ENCODE results near the gene ISCA2. TPM values are rescaled to one million over a fixed set of nuclear protein-coding genes. Genes with fewer than 3 reads are reported as not detected.
A peak's percentile ranks its signal among the peaks of the same experiment; 100 is the strongest.

The ISCA2 gene
- total and polyA plus RNA-seq, 9 of the 15 experiments (the other 6 are each of a cell fraction or from before 2014, with no cell fraction given): 5.0 to 36.7 (median 18.1) TPM

GRCh38 chr14:74493343-74494261 is at the start of gene ISCA2 (continued):
- TF ChIP-seq ELF4 (CRISPR knock-in tag; IDR thresholded peaks at IDR 0.05): no peak
- TF ChIP-seq ETV1 (tag; conservative IDR thresholded peaks at IDR 0.05; ENCODE audit: low read depth): no peak
- TF ChIP-seq COPS2 (conservative IDR thresholded peaks at IDR 0.05): no peak
- TF ChIP-seq OTX1 (CRISPR knock-in tag; IDR thresholded peaks at IDR 0.05): no peak
- 0 out of 4 replicates have a peak, but pooled peaks of 1 of the 2 experiments have one; percentile 30 for TF ChIP-seq MNT (conservative IDR thresholded peaks at IDR 0.05)
- TF ChIP-seq ZNF324 (CRISPR knock-in tag; IDR thresholded peaks at IDR 0.05): no peak
- 0 out of 2 replicates have a peak, but pooled peaks have one; percentile 26 for TF ChIP-seq CREM (IDR thresholded peaks at IDR 0.05; ENCODE audit: low read depth)
- 0 out of 2 replicates have a peak, but pooled peaks have one; percentile 58 for TF ChIP-seq NFRKB (IDR thresholded peaks at IDR 0.05; ENCODE audit: low read depth)
- TF ChIP-seq NFYB (IDR thresholded peaks at IDR 0.05; ENCODE audit: extremely low read depth, insufficient read length): peak; percentile 82
- TF ChIP-seq SREBF2 (CRISPR knock-in tag; IDR thresholded peaks at IDR 0.05): no peak
- TF ChIP-seq ZNF695 (CRISPR knock-in tag; IDR thresholded peaks at IDR 0.05): no peak
- TF ChIP-seq NFXL1 (CRISPR knock-in tag; IDR thresholded peaks at IDR 0.05): no peak
- no peak for TF ChIP-seq JUN (IDR thresholded peaks at IDR 0.05; ENCODE audit: borderline replicate concordance, low read depth, low read length)
- TF ChIP-seq JUN (CRISPR knock-in tag; IDR thresholded peaks at IDR 0.05; ENCODE audit: borderline replicate concordance): no peak
- no peak for TF ChIP-seq EZH2 (IDR thresholded peaks at IDR 0.05; ENCODE audit: borderline replicate concordance, low read depth, low read length)
- no peak for TF ChIP-seq ATF3 (IDR thresholded peaks at IDR 0.05)
- no peak for TF ChIP-seq ATF3 (CRISPR knock-in tag; conservative IDR thresholded peaks at IDR 0.05)
- no peak for TF ChIP-seq CC2D1A (IDR thresholded peaks at IDR 0.05)
- TF ChIP-seq PHF8 (IDR thresholded peaks at IDR 0.05; ENCODE audit: borderline replicate concordance, low read length): peak; percentile 83
- no peak for TF ChIP-seq FOXP4 (CRISPR knock-in tag; IDR thresholded peaks at IDR 0.05; ENCODE audit: borderline replicate concordance)
- TF ChIP-seq XRCC4 (IDR thresholded peaks at IDR 0.05; ENCODE audit: extremely low read depth, insufficient read depth, insufficient read length): no peak
- no peak; the same call in 1 of the 2 replicates for TF ChIP-seq PKNOX1 (IDR thresholded peaks at IDR 0.05)

Measured in K562 (cell line).